A673 (cell line): ENCODE results near the gene SCRN2. TPM values are rescaled to one million over a fixed set of nuclear protein-coding genes. Genes with fewer than 3 reads are reported as not detected.

Source experiments
- BruUV-seq: library from RNA; stranded (reverse); fragments of 400-500 nt; replicated peaks from 2 replicates; lab custom pipeline; 2021; lab: Mats Ljungman, UMichigan
- CTCF ChIA-PET: fragments of 300-600 bp; sonication (Branson Sonifier 250); formaldehyde crosslinking; loops from one replicate; lab custom pipeline; 2022; ENCODE audit warnings: antibody characterized with exemption; lab: Charles Lee
- POLR2A ChIA-PET: fragments of 300-600 bp; sonication (Branson Sonifier 250); formaldehyde crosslinking; loops from one replicate; lab custom pipeline; 2022; ENCODE audit warnings: antibody characterized with exemption; ENCODE audit not compliant: low non-redundant PET; lab: Charles Lee
- DNase-seq: peaks from one replicate; pipeline ENCODE4 v3.0.0-alpha.2; 2015; ENCODE audit warnings: low spot score
- H3K27ac ChIP-seq: fragments of 200-600 bp; sonication (generic); 2 replicates; pipeline ENCODE4 v1.5.1; 2016; ENCODE audit warnings: mixed run types, low read depth, mild to moderate bottlenecking, mixed read lengths, antibody characterized with exemption, low read length; ENCODE audit not compliant: poor library complexity, severe bottlenecking
- H3K27me3 ChIP-seq: fragments of 200-600 bp; sonication (generic); replicated peaks from 2 replicates; pipeline ENCODE4 v1.6.1; 2017; ENCODE audit warnings: mixed run types, low read depth, mild to moderate bottlenecking, mixed read lengths, antibody characterized with exemption, low read length; ENCODE audit not compliant: insufficient read depth, poor library complexity
- H3K36me3 ChIP-seq: fragments of 200-600 bp; sonication (generic); 2 replicates; pipeline ENCODE4 v1.6.1; 2016; ENCODE audit warnings: mixed run types, mild to moderate bottlenecking, mixed read lengths, antibody characterized with exemption, low read length; ENCODE audit not compliant: insufficient read depth, poor library complexity, severe bottlenecking
- H3K4me1 ChIP-seq: fragments of 200-600 bp; sonication (generic); 2 replicates; pipeline ENCODE4 v1.6.1; 2017; ENCODE audit warnings: mixed run types, mild to moderate bottlenecking, mixed read lengths, antibody characterized with exemption, low read length; ENCODE audit not compliant: insufficient read depth, poor library complexity, severe bottlenecking
- H3K4me3 ChIP-seq: fragments of 200-600 bp; sonication (generic); 2 replicates; pipeline ENCODE4 v1.5.1; 2016; ENCODE audit warnings: low read depth, mixed run types, mild to moderate bottlenecking, mixed read lengths, low read length; ENCODE audit not compliant: poor library complexity, severe bottlenecking
- H3K9me3 ChIP-seq: fragments of 200-600 bp; sonication (generic); 2 replicates; pipeline ENCODE4 v1.6.1; 2016; ENCODE audit warnings: mixed run types, low read depth, mild to moderate bottlenecking, mixed read lengths, antibody characterized with exemption, low read length; ENCODE audit not compliant: poor library complexity, severe bottlenecking
- CTCF ChIP-seq: fragments of 300-800, 200-600 bp; sonication (generic); conservative IDR thresholded peaks from 2 replicates; pipeline ENCODE4 v1.5.1; 2017; ENCODE audit warnings: low read depth, mild to moderate bottlenecking, antibody characterized with exemption, low read length, moderate library complexity, mixed read lengths
- EZH2 ChIP-seq: fragments of 200-600 bp; sonication (generic); IDR thresholded peaks from 2 replicates; pipeline ENCODE4 v1.6.1; 2017; ENCODE audit warnings: borderline replicate concordance, low read depth, mild to moderate bottlenecking, mixed read lengths, antibody characterized with exemption, low read length; ENCODE audit not compliant: poor library complexity, severe bottlenecking
- intact Hi-C: fragments of 100-400 bp; cut with micrococcal nuclease; formaldehyde crosslinking; loops from one replicate; pipeline ENCODE4 v1.10.0; 2022; ENCODE audit not compliant: unreplicated experiment
- total RNA-seq: library from RNA; stranded (reverse); gene quantifications from 2 replicates; pipeline ENCODE4 v1.2.3, GENCODE V29; 2021

SCRN2 gene
- total RNA-seq, 1 experiment from 2014 or later, result 6.2 TPM

DNA sequence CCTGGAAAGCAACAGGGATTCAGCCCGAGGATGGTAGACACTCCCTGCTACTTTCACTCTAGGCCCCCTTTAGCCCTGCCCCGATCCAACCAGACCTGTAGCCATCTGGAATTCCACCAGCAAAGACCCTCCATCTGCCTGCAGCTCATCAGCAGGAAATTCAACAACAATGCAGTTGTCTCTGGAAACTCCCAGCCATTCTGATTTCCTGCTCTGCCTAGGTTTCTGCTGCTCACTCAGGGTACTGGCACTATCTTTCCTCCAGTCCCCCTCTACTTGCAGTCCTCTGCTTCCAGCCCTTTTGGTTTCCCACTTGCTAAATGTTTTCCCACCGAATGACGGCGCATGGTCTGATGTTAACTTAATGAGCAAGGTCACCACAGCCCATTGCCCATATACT is 12.5 kb upstream of the SCRN2 start:
- H3K36me3 ChIP-seq, result no peaks in the 10 kb centered on the region
- intact Hi-C loops, result no loop called here
- H3K9me3 ChIP-seq, result no peaks in the 10 kb centered on the region
- H3K27ac ChIP-seq, result no peak overlapping the region
- H3K4me3 ChIP-seq, result no peak overlapping the region
- no peak for TF ChIP-seq CTCF
- no peak for TF ChIP-seq EZH2
- CTCF ChIA-PET, result no interaction called here
- no peaks in the 10 kb centered on the region for H3K4me1 ChIP-seq
- no peak for DNase-seq
- H3K27me3 ChIP-seq, result peaks cover 70% of the 10 kb centered on the region
- POLR2A ChIA-PET, result no interaction called here
- BruUV-seq, result no TSS peak

DNA sequence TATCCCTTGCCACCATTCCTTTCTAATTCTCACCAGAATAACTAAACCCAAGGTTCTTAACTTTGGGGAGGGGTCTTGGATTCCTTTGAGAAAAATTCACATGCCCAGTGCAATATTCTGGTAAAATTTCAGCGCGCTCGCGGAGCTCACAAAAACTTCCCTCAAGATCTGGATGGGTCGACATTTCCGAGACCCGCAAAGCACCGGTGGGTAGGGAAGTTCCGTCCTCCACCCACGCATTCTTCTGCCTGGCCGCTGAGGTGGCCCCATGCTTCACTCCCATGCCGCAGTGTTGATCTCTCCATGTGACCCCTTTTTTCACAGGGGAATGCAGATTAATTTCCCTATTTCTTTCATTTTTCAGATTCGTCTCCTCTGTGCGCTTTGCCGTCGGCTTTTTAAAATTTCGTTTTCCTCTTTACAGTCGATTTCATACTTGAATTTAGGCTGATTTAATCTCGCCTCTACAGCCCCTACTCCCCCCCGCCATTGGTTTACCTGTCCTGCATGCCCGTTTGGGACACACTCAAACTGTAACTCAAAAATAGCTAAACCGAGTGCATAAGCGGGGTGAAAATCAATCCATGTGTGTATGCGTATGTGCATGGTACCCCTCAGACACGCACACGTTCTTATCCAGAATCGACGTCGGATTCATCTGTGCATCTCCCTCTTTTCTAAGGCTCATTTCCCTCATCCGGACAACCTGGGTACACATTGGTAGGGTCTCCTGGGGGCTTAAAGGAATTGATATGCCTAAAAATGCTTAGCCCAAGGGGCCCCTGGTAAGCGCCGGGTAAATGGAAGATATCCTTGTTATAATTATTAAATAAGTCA is 11.3 kb upstream of the SCRN2 start:
- DNase-seq, result no peak
- Histone ChIP-seq H3K9me3 (no peaks in the 10 kb centered on the region), H3K27ac (no peak overlapping the region), H3K27me3 (peaks cover 83% of the 10 kb centered on the region), H3K36me3 (no peaks in the 10 kb centered on the region), H3K4me3 (no peak overlapping the region), H3K4me1 (no peaks in the 10 kb centered on the region)
- TF ChIP-seq CTCF (no peak), EZH2 (peak; percentile 49)
- BruUV-seq, result no TSS peak
- intact Hi-C loops, result no loop called here
- ChIA-PET CTCF (interaction anchor here (0.7 kb wide), 1 partner anchor 203 kb away, joined by 7 read pairs; no protein-coding TSS in a partner anchor), POLR2A (interaction anchor here (0.6 kb wide), 1 partner anchor 1951 kb away, joined by 4 read pairs; no protein-coding TSS in a partner anchor)

GRCh38 chr17:47851764-47852112 is 10.7 kb upstream of the SCRN2 start:
- CTCF ChIA-PET, result interaction anchor here (0.7 kb wide), 1 partner anchor 204 kb away, joined by 7 read pairs; no protein-coding TSS in a partner anchor
- intact Hi-C loops, result no loop called here
- Histone ChIP-seq H3K27ac (no peak overlapping the region), H3K27me3 (peaks cover 89% of the 10 kb centered on the region), H3K9me3 (no peaks in the 10 kb centered on the region), H3K4me1 (no peaks in the 10 kb centered on the region), H3K4me3 (no peak overlapping the region), H3K36me3 (no peaks in the 10 kb centered on the region)
- POLR2A ChIA-PET, result interaction anchor here (0.6 kb wide), 1 partner anchor 1952 kb away, joined by 4 read pairs; no protein-coding TSS in a partner anchor
- BruUV-seq, result no TSS peak
- no peak for DNase-seq
- TF ChIP-seq EZH2 (no peak), CTCF (no peak)
